ENCODE measurements around the gene TMUB2. TPM values are rescaled to one million over a fixed set of nuclear protein-coding genes. Genes with fewer than 3 reads are reported as not detected.

The TMUB2 gene
- total RNA-seq, 6 donors from 2014 or later = 28.5 to 46.1 (median 34.9) TPM

DNA sequence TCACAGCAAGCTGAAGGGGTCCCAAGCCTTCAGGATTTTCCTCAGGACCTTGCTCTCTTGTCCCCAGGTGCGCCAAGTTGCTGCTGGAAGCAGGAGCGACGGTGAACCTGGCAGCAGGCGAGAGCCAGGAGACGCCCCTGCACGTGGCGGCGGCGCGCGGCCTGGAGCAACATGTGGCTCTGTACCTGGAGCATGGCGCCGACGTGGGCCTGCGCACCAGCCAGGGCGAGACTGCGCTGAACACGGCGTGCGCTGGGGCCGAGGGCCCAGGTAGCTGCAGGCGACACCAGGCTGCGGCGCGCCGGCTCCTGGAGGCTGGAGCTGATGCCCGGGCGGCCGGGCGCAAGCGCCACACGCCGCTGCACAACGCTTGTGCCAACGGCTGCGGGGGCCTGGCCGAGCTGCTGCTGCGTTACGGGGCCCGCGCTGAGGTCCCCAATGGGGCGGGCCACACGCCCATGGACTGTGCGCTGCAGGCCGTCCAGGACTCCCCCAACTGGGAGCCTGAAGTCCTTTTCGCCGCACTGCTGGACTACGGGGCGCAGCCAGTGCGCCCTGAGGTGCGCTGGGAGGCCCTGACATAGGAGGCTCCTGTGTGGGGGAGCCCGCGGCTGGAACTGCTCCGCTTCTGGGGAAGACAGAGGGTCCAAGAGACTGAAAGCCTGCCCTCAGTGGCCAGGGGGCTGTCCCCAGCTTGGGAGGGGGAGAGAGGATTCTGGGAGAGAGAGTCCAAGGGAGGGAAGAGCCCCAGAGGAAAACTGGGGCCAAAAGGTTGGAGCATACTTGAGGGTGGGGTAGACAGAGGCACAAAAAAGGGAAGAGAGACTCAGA is 9.9 kb upstream of the TMUB2 start:
- TF ChIP-seq POLR2AphosphoS5 (IDR thresholded peaks at IDR 0.05) = no peak
- Histone ChIP-seq H3K4me3 (no peak overlapping the region), H3K4me1 (no peaks in the 10 kb centered on the region), H3K27ac (no peak overlapping the region), H3K36me3 (peaks cover 0 to 35% (median 21%) of the 10 kb centered on the region in 4 donors), H3K9me3 (no peaks in the 10 kb centered on the region), H3K27me3 (no peaks in the 10 kb centered on the region)
- WGBS, 2 donors = 95 to 96% methylated on average over 26 to 52 of the region's 54 CpGs
- ATAC-seq (ENCODE audit: low FRiP score in 2 of 2) = peak; percentile 24 to 42
- peak in 1 of 2 donors; percentile 83 for DNase-seq

DNA sequence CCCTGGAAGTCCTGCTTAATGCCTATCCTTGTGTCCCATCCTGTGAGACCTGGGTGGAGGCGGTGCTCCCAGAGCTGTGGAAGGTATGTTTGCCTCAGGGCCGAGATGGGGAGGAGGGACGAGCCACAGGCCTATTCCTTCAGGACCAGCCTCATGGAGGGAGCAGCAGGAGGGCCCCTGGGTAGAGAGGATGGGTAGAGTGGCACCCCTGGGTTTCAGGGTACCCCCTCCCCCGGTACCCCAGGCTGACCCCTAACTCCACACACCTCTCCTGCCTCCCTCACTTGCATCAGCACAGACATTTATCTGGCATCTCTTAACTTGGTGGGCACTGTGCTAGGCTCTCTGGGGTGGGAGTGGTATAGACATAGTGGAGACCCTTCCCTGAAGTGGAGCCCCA is 9.1 kb upstream of the TMUB2 start:
- no peak overlapping the region for H3K4me3 ChIP-seq
- peaks cover 0 to 42% (median 29%) of the 10 kb centered on the region in 4 donors for H3K36me3 ChIP-seq
- WGBS, 2 donors = 98 to 100% methylated on average over 3 to 4 of the region's 4 CpGs
- H3K27ac ChIP-seq = no peak overlapping the region
- no peak for TF ChIP-seq CTCF (IDR thresholded peaks at IDR 0.05)
- no peak for TF ChIP-seq EP300 (IDR thresholded peaks at IDR 0.05)
- TF ChIP-seq POLR2A (IDR thresholded peaks at IDR 0.05) = no peak
- TF ChIP-seq POLR2AphosphoS5 (IDR thresholded peaks at IDR 0.05) = no peak
- H3K4me1 ChIP-seq = no peaks in the 10 kb centered on the region
- no peaks in the 10 kb centered on the region for H3K27me3 ChIP-seq
- H3K9me3 ChIP-seq = no peaks in the 10 kb centered on the region
- ATAC-seq (ENCODE audit: low FRiP score in 2 of 2) (peak; percentile 16 to 66), DNase-seq (no peak)

GRCh38 chr17:44178133-44178532 is 8.6 kb upstream of the TMUB2 start:
- DNase-seq (no peak), ATAC-seq (ENCODE audit: low FRiP score in 2 of 2) (peak in 1 of 2 donors; percentile 17)
- H3K36me3 ChIP-seq = peaks cover 0 to 44% (median 32%) of the 10 kb centered on the region in 4 donors
- no peaks in the 10 kb centered on the region for H3K27me3 ChIP-seq
- no peak overlapping the region for H3K27ac ChIP-seq
- H3K4me3 ChIP-seq = no peak overlapping the region
- TF ChIP-seq POLR2A (IDR thresholded peaks at IDR 0.05) (no peak), EP300 (IDR thresholded peaks at IDR 0.05) (no peak), POLR2AphosphoS5 (IDR thresholded peaks at IDR 0.05) (no peak), CTCF (IDR thresholded peaks at IDR 0.05) (no peak)
- WGBS, 2 donors = 83 to 100% methylated on average over 8 to 9 of the region's 14 CpGs
- no peaks in the 10 kb centered on the region for H3K9me3 ChIP-seq
- no peaks in the 10 kb centered on the region for H3K4me1 ChIP-seq

- no peak for ATAC-seq (ENCODE audit: low FRiP score in 2 of 2)
- H3K36me3 ChIP-seq = peaks cover 0 to 32% (median 24%) of the 10 kb centered on the region in 4 donors
- H3K4me1 ChIP-seq = peaks cover 21 to 27% (median 25%) of the 10 kb centered on the region in 4 donors
- H3K27ac ChIP-seq = no peak overlapping the region
- no peak for DNase-seq
- H3K27me3 ChIP-seq = no peaks in the 10 kb centered on the region
- WGBS, 2 donors = 97 to 100% methylated on average over 2 of the region's 2 CpGs
- TF ChIP-seq POLR2AphosphoS5 (IDR thresholded peaks at IDR 0.05) = no peak
- no peak for TF ChIP-seq POLR2A (IDR thresholded peaks at IDR 0.05)
- no peak for TF ChIP-seq EP300 (IDR thresholded peaks at IDR 0.05)
- no peak for TF ChIP-seq CTCF (IDR thresholded peaks at IDR 0.05)
- no peak overlapping the region for H3K4me3 ChIP-seq
- H3K9me3 ChIP-seq = no peaks in the 10 kb centered on the region
These were observed 3.7 kb upstream of the TMUB2 start for GRCh38 chr17:44183024-44183423.

- DNase-seq = no peak
- 82 to 87% methylated on average over 8 of the region's 8 CpGs for WGBS, 2 donors
These were observed 2.5 kb upstream of the TMUB2 start for GRCh38 chr17:44184212-44184810.

More at GRCh38 chr17:44184212-44184810, 2.5 kb upstream of the TMUB2 start:
- TF ChIP-seq POLR2AphosphoS5 (IDR thresholded peaks at IDR 0.05) (no peak), CTCF (IDR thresholded peaks at IDR 0.05) (no peak), POLR2A (IDR thresholded peaks at IDR 0.05) (no peak), EP300 (IDR thresholded peaks at IDR 0.05) (no peak)
- ATAC-seq (ENCODE audit: low FRiP score in 2 of 2) = no peak
- Histone ChIP-seq H3K4me3 (no peak overlapping the region), H3K27me3 (no peaks in the 10 kb centered on the region), H3K27ac (no peak overlapping the region), H3K9me3 (no peaks in the 10 kb centered on the region), H3K36me3 (peaks cover 0 to 26% (median 18%) of the 10 kb centered on the region in 4 donors), H3K4me1 (peaks cover 28 to 35% (median 29%) of the 10 kb centered on the region in 4 donors)

Measured in upper lobe of left lung (tissue), 6 donors.